SK-N-SH (cell line): ENCODE measurements around the gene PITX1. TPM values are rescaled to one million over a fixed set of nuclear protein-coding genes. Genes with fewer than 3 reads are reported as not detected.

Source experiments
- CTCF ChIA-PET: fragments of 300-600, 350-600 bp; formaldehyde crosslinking; extraction: SDS; loops from one replicate; lab custom pipeline; 2021; lab: Yijun Ruan, JAX
- POLR2A ChIA-PET: fragments of 350-600 bp; sonication (Branson Sonifier 250); formaldehyde crosslinking; extraction: SDS; loops from one replicate; lab custom pipeline; 2020; ENCODE audit warnings: antibody characterized with exemption, inconsistent platforms; lab: Yijun Ruan, JAX
- DNase-seq: peaks from one replicate; pipeline ENCODE4 v3.0.0; 2012
- H2AFZ ChIP-seq: fragments of 200-600 bp; sonication (generic); 2 replicates; pipeline ENCODE4 v1.8.1; 2016; ENCODE audit warnings: antibody characterized with exemption, mild to moderate bottlenecking, low read depth
- H3F3A ChIP-seq: fragments of 200-600 bp; sonication (generic); replicated peaks from 2 replicates; pipeline ENCODE3; 2016; ENCODE audit warnings: antibody characterized with exemption, mild to moderate bottlenecking; ENCODE audit not compliant: insufficient read depth
- H3K27ac ChIP-seq, 2 experiments: fragments of 200-500 bp in 1 of 2; fragments of 200-600 bp in 1 of 2; sonication (Bioruptor generic) in 1 of 2; sonication (generic), shearing (Covaris generic) in 1 of 2; 2 replicates each; pipeline versions ENCODE4 v1.5.1 to v1.6.1; 2014 to 2016; ENCODE audit warnings: low read depth in 2 of 2, inconsistent platforms in 1 of 2, low read length in 1 of 2, mild to moderate bottlenecking in 1 of 2, mixed read lengths in 1 of 2
- H3K27me3 ChIP-seq: fragments of 200-600 bp; sonication (generic), shearing (Covaris generic); 2 replicates; pipeline ENCODE4 v1.6.1; 2016; ENCODE audit warnings: mixed run types; ENCODE audit not compliant: insufficient read depth
- H3K36me3 ChIP-seq, 2 experiments: fragments of 200-500 bp in 1 of 2; fragments of 200-600 bp in 1 of 2; sonication (Bioruptor generic) in 1 of 2; sonication (generic) in 1 of 2; replicated peaks in 1 of 2; 2 replicates each; pipeline versions ENCODE3 to v1.5.1; 2014 to 2016; ENCODE audit warnings: low read length in 1 of 2, mild to moderate bottlenecking in 1 of 2; ENCODE audit not compliant: insufficient read depth in 2 of 2, control insufficient read depth in 1 of 2
- H3K4me1 ChIP-seq, 2 experiments: fragments of 200-500 bp in 1 of 2; fragments of 200-600 bp in 1 of 2; sonication (Bioruptor generic) in 1 of 2; sonication (generic), shearing (Covaris generic) in 1 of 2; 2 replicates each; pipeline versions ENCODE4 v1.5.1 to v1.6.1; 2014 to 2016; ENCODE audit warnings: low read depth in 1 of 2, low read length in 1 of 2, mixed run types in 1 of 2; ENCODE audit not compliant: insufficient read depth in 2 of 2, control insufficient read depth in 1 of 2
- H3K4me2 ChIP-seq: fragments of 200-600 bp; sonication (generic), shearing (Covaris generic); 2 replicates; pipeline ENCODE4 v1.6.1; 2017; ENCODE audit warnings: mixed run types
- H3K4me3 ChIP-seq, 2 experiments: fragments of 200-500 bp in 1 of 2; fragments of 200-600 bp in 1 of 2; sonication (Bioruptor generic) in 1 of 2; sonication (generic), shearing (Covaris generic) in 1 of 2; 2 replicates each; pipeline versions ENCODE4 v1.5.1 to v1.8.1; 2014 to 2016; ENCODE audit warnings: low read depth in 2 of 2, inconsistent platforms in 1 of 2, low read length in 1 of 2, mild to moderate bottlenecking in 1 of 2, mixed read lengths in 1 of 2, moderate library complexity in 1 of 2
- H3K79me2 ChIP-seq: fragments of 200-600 bp; sonication (generic); 2 replicates; pipeline ENCODE4 v1.8.1; 2017; ENCODE audit warnings: mild to moderate bottlenecking; ENCODE audit not compliant: insufficient read depth
- H3K9ac ChIP-seq: fragments of 200-600 bp; sonication (generic); 2 replicates; pipeline ENCODE4 v1.6.1; 2017; ENCODE audit warnings: mixed run types
- H3K9me2 ChIP-seq: fragments of 200-600 bp; sonication (generic); 2 replicates; pipeline ENCODE4 v1.6.1; 2017; ENCODE audit warnings: mixed run types
- H3K9me3 ChIP-seq: fragments of 200-600 bp; sonication (generic); 2 replicates; pipeline ENCODE4 v1.6.1; 2017; ENCODE audit warnings: mixed run types, mild to moderate bottlenecking, moderate library complexity
- H4K20me1 ChIP-seq: fragments of 200-600 bp; sonication (generic); 2 replicates; pipeline ENCODE4 v1.6.1; 2017; ENCODE audit warnings: mild to moderate bottlenecking, mixed run types; ENCODE audit not compliant: insufficient read depth
- ELF1 ChIP-seq: IDR thresholded peaks from 2 replicates; pipeline ENCODE4 v1.4.0; 2012
- EZH2phosphoT487 ChIP-seq: fragments of 200-600 bp; sonication (generic); IDR thresholded peaks from 2 replicates; pipeline ENCODE4 v1.6.1; 2017; ENCODE audit warnings: low read depth, mixed run types, mild to moderate bottlenecking, antibody characterized with exemption, moderate library complexity, borderline replicate concordance
- FOXJ3 ChIP-seq: sonication (generic); formaldehyde crosslinking; IDR thresholded peaks from 2 replicates; pipeline ENCODE4 v1.5.1; 2020; ENCODE audit warnings: mild to moderate bottlenecking, missing genetic modification reagents
- TCF12 ChIP-seq: IDR thresholded peaks from 2 replicates; pipeline ENCODE4 v1.4.0; 2012
- YY1 ChIP-seq: IDR thresholded peaks from 2 replicates; pipeline ENCODE4 v1.4.0; 2012; ENCODE audit warnings: low read depth, mild to moderate bottlenecking
- WGBS: methylation state at CpG from one replicate; pipeline ENCODE4 v1.1.6; 2017; ENCODE audit warnings: low lambda C conversion rate; 5-methylcytosine and 5-hydroxymethylcytosine counted together
- polyA plus RNA-seq, 3 experiments: library from polyadenylated mRNA; depleted of rRNA; stranded (reverse); fragments of >200 nt; gene quantifications; 2 replicates each; pipeline ENCODE4 v1.2.3, GENCODE V29; 2012
- TF ChIP-seq, protein P1 (sequence below): IDR thresholded peaks from 2 replicates; pipeline ENCODE4 v1.6.1; 2012; ENCODE audit warnings: mild to moderate bottlenecking, low read depth, low read length, moderate library complexity

PITX1 gene
- polyA plus RNA-seq, 1 of the 3 experiments (the other 2 are of a cell fraction) = not detected

DNA sequence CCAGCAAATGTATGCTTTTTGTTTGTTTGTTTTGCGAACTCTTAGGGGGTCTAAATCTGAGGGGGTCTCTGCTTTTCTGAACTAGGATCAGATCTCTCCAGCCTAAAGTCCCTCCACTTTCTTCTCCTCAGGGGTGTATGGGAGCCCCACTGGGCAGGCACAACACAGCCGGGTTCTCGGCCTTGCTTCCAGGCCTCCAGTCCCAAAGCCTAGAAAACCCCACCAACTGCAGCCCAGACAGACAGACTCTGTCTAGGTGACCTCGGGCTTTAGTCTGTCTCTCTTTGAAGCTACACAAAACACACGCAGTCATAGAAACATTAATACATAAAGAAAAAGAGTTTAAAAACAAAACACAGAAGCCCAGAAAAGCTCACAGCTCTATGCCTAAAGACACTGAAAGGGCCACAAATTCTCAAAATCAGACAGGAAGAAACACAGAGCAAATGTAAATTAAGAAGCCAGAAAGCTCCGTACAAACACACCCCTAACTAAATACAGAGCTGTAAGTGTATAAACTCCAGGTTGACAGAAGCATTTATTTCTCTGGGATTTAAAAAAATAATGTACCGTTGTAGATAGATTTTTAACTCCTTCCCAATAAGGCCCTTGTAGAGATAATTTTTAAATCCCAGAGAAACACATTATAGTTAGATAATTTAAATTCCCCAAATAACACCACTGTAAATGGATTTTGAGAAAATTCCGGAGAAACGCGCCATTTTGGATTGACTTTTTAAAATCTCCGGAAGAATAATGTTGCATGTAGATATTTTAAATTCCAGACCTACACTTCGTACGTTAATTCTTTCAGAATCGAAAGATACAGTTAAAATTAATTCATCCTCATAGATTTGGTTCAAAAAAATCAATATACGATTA, 2.0 kb downstream of the PITX1 start:
- H3F3A ChIP-seq = no peaks in the 10 kb centered on the region
- CTCF ChIA-PET = interaction anchor here (0.6 to 1.7 kb wide), 5 partner anchors 16 to 193 kb away, joined by 3 to 7 read pairs (median 3); no protein-coding TSS in a partner anchor
- no peak overlapping the region for H2AFZ ChIP-seq
- DNase-seq = no peak
- peaks cover 88% of the 10 kb centered on the region for H3K27me3 ChIP-seq
- POLR2A ChIA-PET = no interaction called here
- H4K20me1 ChIP-seq = peaks cover 6% of the 10 kb centered on the region; the same call in 1 of the 2 replicates
- H3K79me2 ChIP-seq = no peaks in the 10 kb centered on the region
- H3K9me3 ChIP-seq = no peaks in the 10 kb centered on the region
- 0 out of 2 replicates have a peak overlapping the region, but pooled peaks have one; percentile 64 for H3K4me2 ChIP-seq
- no peaks in the 10 kb centered on the region for H3K9me2 ChIP-seq
- peaks cover 0 to 11% of the 10 kb centered on the region in 2 experiments; a peak in 1 of 4 replicates for H3K4me1 ChIP-seq
- WGBS = 42% methylated on average over 15 of the region's 15 CpGs
- no peak overlapping the region for H3K27ac ChIP-seq
- H3K4me3 ChIP-seq = no peak overlapping the region
- H3K9ac ChIP-seq = no peak overlapping the region
- H3K36me3 ChIP-seq = no peaks in the 10 kb centered on the region
- TF ChIP-seq, protein P1, sequence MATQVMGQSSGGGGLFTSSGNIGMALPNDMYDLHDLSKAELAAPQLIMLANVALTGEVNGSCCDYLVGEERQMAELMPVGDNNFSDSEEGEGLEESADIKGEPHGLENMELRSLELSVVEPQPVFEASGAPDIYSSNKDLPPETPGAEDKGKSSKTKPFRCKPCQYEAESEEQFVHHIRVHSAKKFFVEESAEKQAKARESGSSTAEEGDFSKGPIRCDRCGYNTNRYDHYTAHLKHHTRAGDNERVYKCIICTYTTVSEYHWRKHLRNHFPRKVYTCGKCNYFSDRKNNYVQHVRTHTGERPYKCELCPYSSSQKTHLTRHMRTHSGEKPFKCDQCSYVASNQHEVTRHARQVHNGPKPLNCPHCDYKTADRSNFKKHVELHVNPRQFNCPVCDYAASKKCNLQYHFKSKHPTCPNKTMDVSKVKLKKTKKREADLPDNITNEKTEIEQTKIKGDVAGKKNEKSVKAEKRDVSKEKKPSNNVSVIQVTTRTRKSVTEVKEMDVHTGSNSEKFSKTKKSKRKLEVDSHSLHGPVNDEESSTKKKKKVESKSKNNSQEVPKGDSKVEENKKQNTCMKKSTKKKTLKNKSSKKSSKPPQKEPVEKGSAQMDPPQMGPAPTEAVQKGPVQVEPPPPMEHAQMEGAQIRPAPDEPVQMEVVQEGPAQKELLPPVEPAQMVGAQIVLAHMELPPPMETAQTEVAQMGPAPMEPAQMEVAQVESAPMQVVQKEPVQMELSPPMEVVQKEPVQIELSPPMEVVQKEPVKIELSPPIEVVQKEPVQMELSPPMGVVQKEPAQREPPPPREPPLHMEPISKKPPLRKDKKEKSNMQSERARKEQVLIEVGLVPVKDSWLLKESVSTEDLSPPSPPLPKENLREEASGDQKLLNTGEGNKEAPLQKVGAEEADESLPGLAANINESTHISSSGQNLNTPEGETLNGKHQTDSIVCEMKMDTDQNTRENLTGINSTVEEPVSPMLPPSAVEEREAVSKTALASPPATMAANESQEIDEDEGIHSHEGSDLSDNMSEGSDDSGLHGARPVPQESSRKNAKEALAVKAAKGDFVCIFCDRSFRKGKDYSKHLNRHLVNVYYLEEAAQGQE = no peak
- TF ChIP-seq ELF1 = no peak
- peak; percentile 18; the same call in 1 of the 2 replicates for TF ChIP-seq TCF12
- TF ChIP-seq, all 33 proteins: peak for 1

DNA sequence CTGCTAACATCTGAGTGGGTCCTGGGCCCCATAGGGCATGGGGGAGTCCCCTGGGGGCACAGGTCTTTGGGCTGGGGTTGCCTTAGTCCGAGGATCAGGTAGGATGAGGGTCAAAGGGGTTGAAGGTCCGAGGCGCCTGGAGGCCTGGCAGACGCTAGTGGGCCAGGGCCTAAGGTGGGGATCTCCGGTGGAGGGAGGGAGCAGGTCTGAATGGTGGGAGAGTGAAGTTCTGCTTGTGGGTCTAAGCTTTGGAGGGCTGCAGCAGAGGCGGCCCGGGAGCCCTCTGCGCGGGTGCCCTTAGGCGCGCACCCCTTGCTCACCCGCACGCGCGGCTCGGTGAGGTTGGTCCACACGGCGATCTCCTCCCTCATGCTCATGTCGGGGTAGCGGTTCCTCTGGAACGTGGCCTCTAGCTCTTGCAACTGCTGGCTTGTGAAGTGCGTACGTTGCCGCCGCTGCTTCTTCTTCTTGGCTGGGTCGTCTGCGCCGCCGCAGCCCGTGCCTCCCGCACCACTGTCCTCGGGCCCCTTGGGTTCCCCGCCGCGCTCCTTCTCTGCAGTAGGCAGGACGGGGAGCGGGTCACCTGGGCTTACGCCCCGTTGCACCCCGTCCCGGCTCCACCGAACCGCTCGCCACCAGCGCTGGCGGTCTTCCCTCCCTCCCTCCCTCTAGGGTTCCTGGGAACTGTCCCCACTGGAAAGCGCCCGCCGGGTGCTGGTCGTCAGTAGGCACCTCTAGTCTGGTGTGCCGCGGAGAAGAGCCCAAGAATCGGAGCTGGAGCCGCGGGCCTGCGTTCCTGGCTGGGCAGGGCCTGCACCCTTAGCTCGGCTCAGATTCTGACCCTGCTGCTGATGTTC, 2.8 kb downstream of the PITX1 start:
- H3K4me3 ChIP-seq = no peak overlapping the region
- H4K20me1 ChIP-seq = peaks cover 6% of the 10 kb centered on the region; the same call in 1 of the 2 replicates
- CTCF ChIA-PET = interaction anchor here (0.6 to 1.2 kb wide), 4 partner anchors 17 to 193 kb away, joined by 3 to 7 read pairs (median 3); no protein-coding TSS in a partner anchor
- POLR2A ChIA-PET = no interaction called here
- no peaks in the 10 kb centered on the region for H3K79me2 ChIP-seq
- TF ChIP-seq FOXJ3 (CRISPR knock-in tag) (no peak), YY1 (no peak), EZH2phosphoT487 (0 out of 2 replicates have a peak, but pooled peaks have one; percentile 21)
- peak; percentile 56 for DNase-seq
- H3K36me3 ChIP-seq = no peaks in the 10 kb centered on the region
- no peak overlapping the region for H3K9ac ChIP-seq
- H3K4me2 ChIP-seq = peak overlapping the region; percentile 59
- no peak overlapping the region for H3K27ac ChIP-seq
- peaks cover 0 to 11% of the 10 kb centered on the region in 2 experiments; a peak in 1 of 4 replicates for H3K4me1 ChIP-seq
- H3K9me2 ChIP-seq = no peaks in the 10 kb centered on the region
- peaks cover 88% of the 10 kb centered on the region for H3K27me3 ChIP-seq
- no peaks in the 10 kb centered on the region for H3F3A ChIP-seq
- no peak overlapping the region for H2AFZ ChIP-seq
- no peaks in the 10 kb centered on the region for H3K9me3 ChIP-seq
- 42% methylated on average over 34 of the region's 57 CpGs for WGBS
